ENCODE results near the gene SLAMF1. TPM values are rescaled to one million over a fixed set of nuclear protein-coding genes. Genes with fewer than 3 reads are reported as not detected.
"Not testable (repeated sequence)": the region's sequence is repeated elsewhere in the genome, so short reads cannot be mapped to it uniquely, and the experiment has no call there.

Gene SLAMF1
- total and polyA plus RNA-seq, 4 donors, result 0.09 to 1.1 (median 0.17) TPM

- DNase-seq (ENCODE audit: low spot score), result no peak
- Histone ChIP-seq H3K9me3 (ENCODE audit: control insufficient read depth in 4 of 4, low read length in 3 of 4) (peaks cover 0 to 2% (median 0%) of the 10 kb centered on the region in 4 donors), H3K27ac (ENCODE audit: low read depth in 1 of 2, low read length in 2 of 2) (no peak overlapping the region), H3K27me3 (ENCODE audit: control insufficient read depth in 4 of 4, insufficient read depth in 4 of 4, low read length in 3 of 4) (no peaks in the 10 kb centered on the region), H3K4me3 (ENCODE audit: low read depth in 1 of 3, low read length in 3 of 3) (no peak overlapping the region), H3K36me3 (ENCODE audit: control insufficient read depth in 4 of 4, insufficient read depth in 3 of 4, low read depth in 1 of 4, low read length in 3 of 4) (no peaks in the 10 kb centered on the region), H3K4me1 (ENCODE audit: control insufficient read depth in 4 of 4, insufficient read depth in 4 of 4, low read length in 3 of 4) (no peaks in the 10 kb centered on the region), H3K9ac (ENCODE audit: low read depth in 1 of 2, low read length in 2 of 2) (no peak overlapping the region)
- WGBS, result 85% methylated on average over 5 of the region's 5 CpGs
- TF ChIP-seq CTCF (IDR thresholded peaks at IDR 0.05; ENCODE audit: low read depth, low read length, missing input control) (no peak), SP1 (IDR thresholded peaks at IDR 0.05) (no peak), ATF3 (IDR thresholded peaks at IDR 0.05) (no peak), YY1 (IDR thresholded peaks at IDR 0.05) (no peak), JUND (IDR thresholded peaks at IDR 0.05) (no peak), EGR1 (IDR thresholded peaks at IDR 0.05; ENCODE audit: low read depth in 2 of 2) (no peak), NR2F2 (IDR thresholded peaks at IDR 0.05) (no peak), RXRA (IDR thresholded peaks at IDR 0.05) (no peak), FOXA1 (IDR thresholded peaks at IDR 0.05) (no peak), HNF4A (conservative IDR thresholded peaks at IDR 0.05) (no peak), TAF1 (conservative IDR thresholded peaks at IDR 0.05) (no peak)
- TF ChIP-seq, protein P1, sequence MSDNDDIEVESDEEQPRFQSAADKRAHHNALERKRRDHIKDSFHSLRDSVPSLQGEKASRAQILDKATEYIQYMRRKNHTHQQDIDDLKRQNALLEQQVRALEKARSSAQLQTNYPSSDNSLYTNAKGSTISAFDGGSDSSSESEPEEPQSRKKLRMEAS (IDR thresholded peaks at IDR 0.05), result no peak
- TF ChIP-seq, protein P2, sequence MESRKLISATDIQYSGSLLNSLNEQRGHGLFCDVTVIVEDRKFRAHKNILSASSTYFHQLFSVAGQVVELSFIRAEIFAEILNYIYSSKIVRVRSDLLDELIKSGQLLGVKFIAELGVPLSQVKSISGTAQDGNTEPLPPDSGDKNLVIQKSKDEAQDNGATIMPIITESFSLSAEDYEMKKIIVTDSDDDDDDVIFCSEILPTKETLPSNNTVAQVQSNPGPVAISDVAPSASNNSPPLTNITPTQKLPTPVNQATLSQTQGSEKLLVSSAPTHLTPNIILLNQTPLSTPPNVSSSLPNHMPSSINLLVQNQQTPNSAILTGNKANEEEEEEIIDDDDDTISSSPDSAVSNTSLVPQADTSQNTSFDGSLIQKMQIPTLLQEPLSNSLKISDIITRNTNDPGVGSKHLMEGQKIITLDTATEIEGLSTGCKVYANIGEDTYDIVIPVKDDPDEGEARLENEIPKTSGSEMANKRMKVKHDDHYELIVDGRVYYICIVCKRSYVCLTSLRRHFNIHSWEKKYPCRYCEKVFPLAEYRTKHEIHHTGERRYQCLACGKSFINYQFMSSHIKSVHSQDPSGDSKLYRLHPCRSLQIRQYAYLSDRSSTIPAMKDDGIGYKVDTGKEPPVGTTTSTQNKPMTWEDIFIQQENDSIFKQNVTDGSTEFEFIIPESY (IDR thresholded peaks at IDR 0.05), result no peak
Observed at GRCh38 chr1:160567341-160567740, 79.5 kb downstream of the SLAMF1 start.

DNA sequence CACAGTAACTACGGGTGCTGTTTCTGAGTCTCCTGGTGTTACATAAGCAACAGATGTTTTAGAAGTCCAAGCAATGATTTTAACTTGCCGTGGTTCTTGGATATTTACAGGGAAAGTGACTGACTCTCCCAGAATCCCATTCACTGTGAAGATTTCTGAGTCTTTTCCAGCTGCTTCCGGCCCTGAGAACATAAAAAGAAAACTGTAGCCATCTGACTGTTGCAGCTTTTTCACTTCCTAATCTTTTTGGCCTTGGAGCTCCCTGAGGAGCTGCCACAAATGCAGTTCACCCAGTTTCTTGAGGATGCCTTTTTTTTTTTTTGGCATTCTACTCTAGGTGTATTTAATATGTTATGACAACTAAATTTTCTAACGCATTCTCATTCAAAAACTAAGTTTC is 81.3 kb downstream of the SLAMF1 start:
- Histone ChIP-seq H3K4me1 (ENCODE audit: control insufficient read depth in 4 of 4, insufficient read depth in 4 of 4, low read length in 3 of 4) (no peaks in the 10 kb centered on the region), H3K27me3 (ENCODE audit: control insufficient read depth in 4 of 4, insufficient read depth in 4 of 4, low read length in 3 of 4) (no peaks in the 10 kb centered on the region), H3K9ac (ENCODE audit: low read depth in 1 of 2, low read length in 2 of 2) (no peak overlapping the region), H3K36me3 (ENCODE audit: control insufficient read depth in 4 of 4, insufficient read depth in 3 of 4, low read depth in 1 of 4, low read length in 3 of 4) (no peaks in the 10 kb centered on the region), H3K4me3 (ENCODE audit: low read depth in 1 of 3, low read length in 3 of 3) (no peak overlapping the region), H3K27ac (ENCODE audit: low read depth in 1 of 2, low read length in 2 of 2) (no peak overlapping the region), H3K9me3 (ENCODE audit: control insufficient read depth in 4 of 4, low read length in 3 of 4) (peaks cover 0 to 2% (median 0%) of the 10 kb centered on the region in 4 donors)
- 81% methylated on average over 4 of the region's 4 CpGs for WGBS
- DNase-seq (ENCODE audit: low spot score), result no peak
- TF ChIP-seq HNF4G (IDR thresholded peaks at IDR 0.05) (no peak), TAF1 (conservative IDR thresholded peaks at IDR 0.05) (no peak), GABPA (IDR thresholded peaks at IDR 0.05 in 1 of 2, conservative IDR thresholded peaks at IDR 0.05 in 1 of 2) (no peak), JUND (IDR thresholded peaks at IDR 0.05) (no peak), SP1 (IDR thresholded peaks at IDR 0.05) (no peak), RAD21 (IDR thresholded peaks at IDR 0.05) (no peak), ATF3 (IDR thresholded peaks at IDR 0.05) (no peak), RXRA (IDR thresholded peaks at IDR 0.05) (no peak)
- TF ChIP-seq, protein P2 (IDR thresholded peaks at IDR 0.05), result no peak
- TF ChIP-seq, protein P1 (IDR thresholded peaks at IDR 0.05), result no peak
- TF ChIP-seq, protein P3, sequence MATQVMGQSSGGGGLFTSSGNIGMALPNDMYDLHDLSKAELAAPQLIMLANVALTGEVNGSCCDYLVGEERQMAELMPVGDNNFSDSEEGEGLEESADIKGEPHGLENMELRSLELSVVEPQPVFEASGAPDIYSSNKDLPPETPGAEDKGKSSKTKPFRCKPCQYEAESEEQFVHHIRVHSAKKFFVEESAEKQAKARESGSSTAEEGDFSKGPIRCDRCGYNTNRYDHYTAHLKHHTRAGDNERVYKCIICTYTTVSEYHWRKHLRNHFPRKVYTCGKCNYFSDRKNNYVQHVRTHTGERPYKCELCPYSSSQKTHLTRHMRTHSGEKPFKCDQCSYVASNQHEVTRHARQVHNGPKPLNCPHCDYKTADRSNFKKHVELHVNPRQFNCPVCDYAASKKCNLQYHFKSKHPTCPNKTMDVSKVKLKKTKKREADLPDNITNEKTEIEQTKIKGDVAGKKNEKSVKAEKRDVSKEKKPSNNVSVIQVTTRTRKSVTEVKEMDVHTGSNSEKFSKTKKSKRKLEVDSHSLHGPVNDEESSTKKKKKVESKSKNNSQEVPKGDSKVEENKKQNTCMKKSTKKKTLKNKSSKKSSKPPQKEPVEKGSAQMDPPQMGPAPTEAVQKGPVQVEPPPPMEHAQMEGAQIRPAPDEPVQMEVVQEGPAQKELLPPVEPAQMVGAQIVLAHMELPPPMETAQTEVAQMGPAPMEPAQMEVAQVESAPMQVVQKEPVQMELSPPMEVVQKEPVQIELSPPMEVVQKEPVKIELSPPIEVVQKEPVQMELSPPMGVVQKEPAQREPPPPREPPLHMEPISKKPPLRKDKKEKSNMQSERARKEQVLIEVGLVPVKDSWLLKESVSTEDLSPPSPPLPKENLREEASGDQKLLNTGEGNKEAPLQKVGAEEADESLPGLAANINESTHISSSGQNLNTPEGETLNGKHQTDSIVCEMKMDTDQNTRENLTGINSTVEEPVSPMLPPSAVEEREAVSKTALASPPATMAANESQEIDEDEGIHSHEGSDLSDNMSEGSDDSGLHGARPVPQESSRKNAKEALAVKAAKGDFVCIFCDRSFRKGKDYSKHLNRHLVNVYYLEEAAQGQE (IDR thresholded peaks at IDR 0.05), result no peak

DNA sequence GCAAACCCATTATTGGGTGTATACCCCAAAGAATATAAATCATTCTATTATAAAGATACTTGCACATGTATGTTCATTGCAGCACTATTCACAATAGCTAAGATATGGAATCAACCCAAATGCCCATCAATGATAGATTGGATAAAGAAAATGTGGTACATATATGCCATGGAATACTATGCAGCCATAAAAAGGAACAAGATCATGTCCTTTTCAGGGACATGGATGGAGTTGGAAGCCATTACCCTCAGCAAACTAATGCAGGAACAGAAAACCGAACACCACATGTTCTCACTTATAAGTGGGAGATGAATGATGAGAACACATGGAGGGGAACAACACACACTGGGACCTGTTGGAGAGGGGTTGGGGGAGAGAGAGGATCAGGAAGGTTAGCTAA is 83.6 kb downstream of the SLAMF1 start:
- not testable (repeated sequence) for H3K4me1 ChIP-seq (ENCODE audit: control insufficient read depth in 4 of 4, insufficient read depth in 4 of 4, low read length in 3 of 4); DNase-seq (ENCODE audit: low spot score); H3K4me3 ChIP-seq (ENCODE audit: low read depth in 1 of 3, low read length in 3 of 3); H3K9me3 ChIP-seq (ENCODE audit: control insufficient read depth in 4 of 4, low read length in 3 of 4); H3K27me3 ChIP-seq (ENCODE audit: control insufficient read depth in 4 of 4, insufficient read depth in 4 of 4, low read length in 3 of 4); H3K9ac ChIP-seq (ENCODE audit: low read depth in 1 of 2, low read length in 2 of 2); H3K27ac ChIP-seq (ENCODE audit: low read depth in 1 of 2, low read length in 2 of 2); H3K36me3 ChIP-seq (ENCODE audit: control insufficient read depth in 4 of 4, insufficient read depth in 3 of 4, low read depth in 1 of 4, low read length in 3 of 4)
- WGBS, result 76% methylated on average over 1 of the region's 1 CpG
